Pericardium fibroblast (primary cell): ENCODE data around the gene MAPK8IP2. TPM values are rescaled to one million over a fixed set of nuclear protein-coding genes. Genes with fewer than 3 reads are reported as not detected.

Source experiments
- total RNA-seq: library from RNA; depleted of rRNA; stranded (reverse); fragments of >200 nt; gene quantifications from 2 replicates; pipeline ENCODE4 v1.2.3, GENCODE V29; 2015

MAPK8IP2 gene
- 0.68 and 2.7 TPM in 2 replicates for total RNA-seq

GRCh38 chr22:50600538-50600937, at the start of gene MAPK8IP2:
TSS of gene MAPK8IP2 (plus strand) at chr22:50600793. CDS start at chr22:50600819, 26 bp downstream.

GRCh38 chr22:50562523-50563412, 37.8 kb upstream of the MAPK8IP2 start, which contains the start of gene SYCE3:
TSS of gene SYCE3 (minus strand) at chr22:50562919. CDS start at chr22:50556405, 6,514 bp downstream.

DNA sequence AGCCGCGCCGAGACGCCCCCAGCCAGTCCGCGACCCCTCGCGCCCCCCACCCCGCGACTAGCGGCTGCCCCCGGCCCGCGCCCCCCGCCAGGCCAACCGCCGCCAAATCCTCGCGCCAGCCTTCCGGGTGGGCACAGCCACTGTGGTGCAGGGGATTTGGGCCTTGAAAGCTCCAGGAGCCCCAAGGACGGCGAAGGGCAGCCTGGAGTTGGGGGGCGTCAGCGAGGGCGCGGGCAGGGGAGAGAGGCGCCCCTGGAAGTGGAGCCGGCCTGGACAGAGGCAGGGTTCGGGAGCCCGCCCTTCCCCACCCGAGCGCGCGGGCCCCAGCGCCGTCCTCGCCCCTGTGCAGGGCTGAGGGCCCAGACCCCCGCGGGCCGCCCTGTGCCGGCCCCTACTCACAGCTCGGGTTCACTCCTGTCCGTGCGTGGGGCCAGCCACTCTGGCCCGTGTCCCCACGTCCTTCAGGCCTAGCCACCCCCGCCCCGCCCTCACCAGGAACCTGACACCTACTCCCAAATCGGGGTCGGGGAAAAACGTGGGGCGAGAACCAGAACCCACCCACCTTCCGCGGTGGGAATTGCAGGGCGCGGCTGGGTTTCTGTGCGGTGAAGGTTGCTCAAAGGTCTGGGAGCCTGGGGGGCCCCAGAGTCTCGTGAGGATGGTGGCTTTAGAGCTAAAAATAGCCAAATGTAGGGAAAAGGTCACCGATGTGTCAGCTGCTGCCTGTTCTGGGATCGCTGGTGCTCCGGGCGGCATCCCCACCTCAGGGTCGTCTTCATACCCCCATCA, 22.4 kb upstream of the MAPK8IP2 start, which contains the start of gene CPT1B:
Gene CPT1B (minus strand): TSS at position 441 of the 789 bp plus-strand sequence. CDS start 512 bp downstream, outside the sequence.

GRCh38 chr22:50582493-50583293, 17.9 kb upstream of the MAPK8IP2 start, which contains the start of gene CHKB:
TSS of gene CHKB (minus strand) at chr22:50582849. CDS start at chr22:50582781, 68 bp downstream.

GRCh38 chr22:50627642-50628542, 27.3 kb downstream of the MAPK8IP2 start, which contains the start of gene ARSA:
TSS of gene ARSA (minus strand) at chr22:50628152. CDS start at chr22:50627779, 373 bp downstream.

Other genes with a start within 250 kb of the MAPK8IP2 start
- 53.8 and 57.3 TPM in 2 replicates for gene SBF1, start 125.8 kb upstream of the MAPK8IP2 start, total RNA-seq
- gene ADM2, start 119.2 kb upstream of the MAPK8IP2 start, total RNA-seq: 14.5 and 35.9 TPM in 2 replicates
- gene MIOX, start 113.9 kb upstream of the MAPK8IP2 start, total RNA-seq: 0.43 TPM in 1 of 2 replicates, not detected in the other
- 64.2 and 77.0 TPM in 2 replicates for gene LMF2, start 93.1 kb upstream of the MAPK8IP2 start, total RNA-seq
- 22.5 and 28.0 TPM in 2 replicates for gene NCAPH2, start 92.6 kb upstream of the MAPK8IP2 start, total RNA-seq
- 1.3 and 2.5 TPM in 2 replicates for gene SCO2, start 75.2 kb upstream of the MAPK8IP2 start, total RNA-seq
- gene TYMP, start 70.8 kb upstream of the MAPK8IP2 start, total RNA-seq: 46.3 and 57.6 TPM in 2 replicates
- gene KLHDC7B, start 54.9 kb upstream of the MAPK8IP2 start, total RNA-seq: 1.8 and 2.4 TPM in 2 replicates
- not detected in 2 replicates for gene SYCE3, start 37.9 kb upstream of the MAPK8IP2 start, total RNA-seq
- 0.51 and 1.4 TPM in 2 replicates for gene CPT1B, start 22.4 kb upstream of the MAPK8IP2 start, total RNA-seq
- gene CHKB, start 17.9 kb upstream of the MAPK8IP2 start, total RNA-seq: 25.7 and 26.1 TPM in 2 replicates
- gene ARSA, start 27.4 kb downstream of the MAPK8IP2 start, total RNA-seq: 42.0 and 68.4 TPM in 2 replicates
- gene SHANK3, start 72.0 kb downstream of the MAPK8IP2 start, total RNA-seq: 2.5 and 3.8 TPM in 2 replicates
- not detected in 2 replicates for gene ACR, start 137.4 kb downstream of the MAPK8IP2 start, total RNA-seq
- gene RABL2B, start 182.8 kb downstream of the MAPK8IP2 start, total RNA-seq: 6.7 and 16.2 TPM in 2 replicates